Colon (tissue), 2 donors: ENCODE data around the gene GALNT2.

ENCODE experiments used
- FAIRE-seq: peaks from 2 replicates; lab custom pipeline; 2012; peaks lifted over from hg19 to GRCh38; lab: Jason Lieb, UNC
- donor health status: control.
- donor health status: control.

GALNT2 gene

GRCh38 chr1:230237009-230237370, 170.0 kb downstream of the GALNT2 start:
- FAIRE-seq = no peak

GRCh38 chr1:230237805-230238204, 170.8 kb downstream of the GALNT2 start:
- FAIRE-seq = no peak

- FAIRE-seq = no peak
Observed at GRCh38 chr1:230240446-230241086, 173.5 kb downstream of the GALNT2 start.

- no peak for FAIRE-seq
Observed at GRCh38 chr1:230242326-230242725, 175.3 kb downstream of the GALNT2 start.

- FAIRE-seq = no peak
Observed at GRCh38 chr1:230243146-230243545, 176.1 kb downstream of the GALNT2 start.

- FAIRE-seq = no peak
Observed at GRCh38 chr1:230243583-230244353, 176.7 kb downstream of the GALNT2 start.

- FAIRE-seq = no peak
Observed at GRCh38 chr1:230246551-230246950, 179.5 kb downstream of the GALNT2 start.

GRCh38 chr1:230248016-230248888, 181.2 kb downstream of the GALNT2 start:
- FAIRE-seq = no peak

GRCh38 chr1:230248889-230249270, 181.8 kb downstream of the GALNT2 start:
- no peak for FAIRE-seq

- FAIRE-seq = no peak
Observed at GRCh38 chr1:230249695-230250480, 182.8 kb downstream of the GALNT2 start.

- no peak for FAIRE-seq
Observed at GRCh38 chr1:230250666-230251065, 183.6 kb downstream of the GALNT2 start.

- no peak for FAIRE-seq
Observed at GRCh38 chr1:230251644-230252191, 184.7 kb downstream of the GALNT2 start.

- FAIRE-seq = no peak
Observed at GRCh38 chr1:230253150-230253549, 186.1 kb downstream of the GALNT2 start.

- no peak for FAIRE-seq
Observed at GRCh38 chr1:230254265-230254664, 187.2 kb downstream of the GALNT2 start.

- FAIRE-seq = no peak
Observed at GRCh38 chr1:230255116-230255515, 188.1 kb downstream of the GALNT2 start.

- FAIRE-seq = no peak
Observed at GRCh38 chr1:230255991-230256390, 189.0 kb downstream of the GALNT2 start.

GRCh38 chr1:230256896-230257295, 189.9 kb downstream of the GALNT2 start:
- no peak for FAIRE-seq

GRCh38 chr1:230259621-230260020, 192.6 kb downstream of the GALNT2 start:
- no peak for FAIRE-seq

GRCh38 chr1:230260831-230261230, 193.8 kb downstream of the GALNT2 start:
- FAIRE-seq = no peak

- no peak for FAIRE-seq
Observed at GRCh38 chr1:230261928-230262650, 195.1 kb downstream of the GALNT2 start.
